Breast epithelium (tissue), 4 donors: Measurements from ENCODE around the gene NR2C2. TPM values are rescaled to one million over a fixed set of nuclear protein-coding genes. Genes with fewer than 3 reads are reported as not detected.
"Not testable (repeated sequence)": the region's sequence is repeated elsewhere in the genome, so short reads cannot be mapped to it uniquely, and the experiment has no call there.

Source experiments
- DNase-seq, 2 donors: peaks; one replicate each; pipeline ENCODE4 v3.0.0-alpha.2; 2019; ENCODE audit warnings: low spot score in 2 of 2
- H3K27ac ChIP-seq, 2 donors: fragments of 200-600 bp; sonication (generic) in 1 of 2; one replicate each; pipeline ENCODE4 v1.5.1; 2016 to 2019; ENCODE audit warnings: mild to moderate bottlenecking in 1 of 2
- H3K27me3 ChIP-seq, 2 donors: fragments of 200-600 bp; sonication (generic) in 1 of 2; one replicate each; pipeline versions ENCODE4 v1.5.1 to v1.6.0; 2017 to 2019; ENCODE audit warnings: control low read depth in 1 of 2, mild to moderate bottlenecking in 1 of 2
- H3K36me3 ChIP-seq: fragments of 200-600 bp; one replicate; pipeline ENCODE4 v1.5.1; 2019
- H3K4me1 ChIP-seq, 2 donors: fragments of 200-600 bp; sonication (generic); one replicate each; pipeline ENCODE4 v1.5.1; 2016 to 2019; ENCODE audit warnings: control low read depth in 1 of 2
- H3K4me3 ChIP-seq, 3 donors: fragments of 200-600 bp; sonication (generic); 1 replicate in 2 of 3; 2 replicates in 1 of 3; pipeline ENCODE4 v1.5.1; 2016 to 2019; ENCODE audit warnings: mild to moderate bottlenecking in 3 of 3, moderate library complexity in 2 of 3
- H3K9me3 ChIP-seq, 2 donors: fragments of 200-600 bp; sonication (generic) in 1 of 2; one replicate each; pipeline ENCODE4 v1.5.1; 2016 to 2019; ENCODE audit warnings: control low read depth in 1 of 2
- POLR2A ChIP-seq: fragments of 450-650 bp; IDR thresholded peaks from one replicate; pipeline ENCODE4 v1.6.1; 2016; ENCODE audit warnings: antibody characterized with exemption, mild to moderate bottlenecking, moderate library complexity
- POLR2AphosphoS5 ChIP-seq, 3 donors: sonication (generic); formaldehyde crosslinking; IDR thresholded peaks; one replicate each; pipeline ENCODE4 v1.6.1; 2017; ENCODE audit warnings: antibody characterized with exemption in 3 of 3
- intact Hi-C: fragments of 100-400 bp; cut with DNase I; formaldehyde crosslinking; loops from one replicate; pipeline ENCODE4 v1.15.1; 2023; ENCODE audit warnings: low total_unique reads
- total RNA-seq, 3 donors: library from RNA; depleted of rRNA; stranded (reverse); fragments of >200 nt; gene quantifications; one replicate each; pipeline ENCODE4 v1.1.0, GENCODE V29; 2016
- TF ChIP-seq, protein P1 (sequence below), 3 donors: fragments of 450-650 bp; IDR thresholded peaks; one replicate each; pipeline ENCODE4 v1.5.1; 2016 to 2017; ENCODE audit warnings: antibody characterized with exemption in 3 of 3, mild to moderate bottlenecking in 3 of 3, moderate library complexity in 3 of 3

Gene NR2C2
- total RNA-seq, 3 donors from 2014 or later, result 41.9 to 71.0 (median 52.8) TPM

GRCh38 chr3:14991818-14992612, 44.6 kb downstream of the NR2C2 start:
- Histone ChIP-seq H3K4me3 (no peak overlapping the region), H3K9me3 (no peaks in the 10 kb centered on the region), H3K36me3 (no peaks in the 10 kb centered on the region), H3K27ac (no peak overlapping the region), H3K4me1 (peaks cover 0 to 12% of the 10 kb centered on the region in 2 donors), H3K27me3 (no peaks in the 10 kb centered on the region)
- intact Hi-C loops, result no loop called here
- TF ChIP-seq, protein P1, sequence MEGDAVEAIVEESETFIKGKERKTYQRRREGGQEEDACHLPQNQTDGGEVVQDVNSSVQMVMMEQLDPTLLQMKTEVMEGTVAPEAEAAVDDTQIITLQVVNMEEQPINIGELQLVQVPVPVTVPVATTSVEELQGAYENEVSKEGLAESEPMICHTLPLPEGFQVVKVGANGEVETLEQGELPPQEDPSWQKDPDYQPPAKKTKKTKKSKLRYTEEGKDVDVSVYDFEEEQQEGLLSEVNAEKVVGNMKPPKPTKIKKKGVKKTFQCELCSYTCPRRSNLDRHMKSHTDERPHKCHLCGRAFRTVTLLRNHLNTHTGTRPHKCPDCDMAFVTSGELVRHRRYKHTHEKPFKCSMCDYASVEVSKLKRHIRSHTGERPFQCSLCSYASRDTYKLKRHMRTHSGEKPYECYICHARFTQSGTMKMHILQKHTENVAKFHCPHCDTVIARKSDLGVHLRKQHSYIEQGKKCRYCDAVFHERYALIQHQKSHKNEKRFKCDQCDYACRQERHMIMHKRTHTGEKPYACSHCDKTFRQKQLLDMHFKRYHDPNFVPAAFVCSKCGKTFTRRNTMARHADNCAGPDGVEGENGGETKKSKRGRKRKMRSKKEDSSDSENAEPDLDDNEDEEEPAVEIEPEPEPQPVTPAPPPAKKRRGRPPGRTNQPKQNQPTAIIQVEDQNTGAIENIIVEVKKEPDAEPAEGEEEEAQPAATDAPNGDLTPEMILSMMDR (IDR thresholded peaks at IDR 0.05), result no peak
- no peak for DNase-seq

DNA sequence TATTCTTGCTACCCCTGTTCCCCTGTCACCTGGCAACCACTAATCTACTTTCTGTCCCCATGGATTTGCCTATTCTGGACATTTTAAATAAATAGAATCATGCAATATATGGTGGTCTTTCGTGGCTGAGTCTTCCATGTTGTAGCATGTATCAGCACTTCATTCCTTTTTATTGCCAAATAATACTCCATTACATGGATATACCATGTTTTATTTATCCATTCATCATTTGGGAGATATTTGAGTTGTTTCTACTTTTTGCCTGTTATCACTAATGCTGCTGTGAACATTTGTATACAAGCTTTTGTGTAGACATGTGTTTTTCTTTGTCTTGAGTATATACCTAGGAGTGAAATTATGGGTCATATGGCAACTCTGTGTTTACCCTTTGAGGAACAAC, 50.6 kb downstream of the NR2C2 start:
- no peak overlapping the region for H3K4me3 ChIP-seq
- intact Hi-C loops, result no loop called here
- DNase-seq, result no peak

GRCh38 chr3:14999182-14999581, 51.8 kb downstream of the NR2C2 start:
- H3K36me3 ChIP-seq, DNase-seq, H3K9me3 ChIP-seq: not testable (repeated sequence)

More for the DNA sequence above, 50.6 kb downstream of the NR2C2 start:
- Histone ChIP-seq H3K9me3 (no peaks in the 10 kb centered on the region), H3K36me3 (no peaks in the 10 kb centered on the region), H3K27ac (no peak overlapping the region), H3K27me3 (no peaks in the 10 kb centered on the region), H3K4me1 (no peaks in the 10 kb centered on the region)
- TF ChIP-seq POLR2A, result no peak
- no peak for TF ChIP-seq POLR2AphosphoS5 (IDR thresholded peaks at IDR 0.05)
- TF ChIP-seq, protein P1 (IDR thresholded peaks at IDR 0.05), result no peak

DNA sequence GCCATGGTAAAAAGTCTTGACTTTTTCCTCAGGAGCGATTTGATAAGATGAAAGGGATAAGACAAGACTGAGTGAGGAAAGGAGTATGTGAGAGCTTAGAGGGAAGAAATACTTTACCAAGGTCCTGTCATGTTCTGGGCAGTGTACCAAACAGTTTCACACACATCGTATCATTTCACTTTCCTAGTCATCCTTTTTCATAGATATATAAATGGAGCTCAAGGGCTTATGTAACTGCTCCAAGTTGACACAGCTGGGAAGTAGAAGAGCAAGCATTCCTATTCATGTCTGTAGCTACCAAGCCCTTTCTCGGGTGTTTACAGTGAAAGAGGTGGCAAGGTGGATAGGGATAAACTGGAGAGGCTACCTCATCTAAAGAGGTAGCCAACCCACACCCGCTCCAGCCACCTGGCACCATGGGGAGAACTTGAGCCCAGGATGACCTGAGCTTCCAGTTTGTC, 60.3 kb downstream of the NR2C2 start:
- intact Hi-C loops, result no loop called here
- TF ChIP-seq, protein P1 (IDR thresholded peaks at IDR 0.05), result no peak
- TF ChIP-seq POLR2AphosphoS5 (IDR thresholded peaks at IDR 0.05) (no peak), POLR2A (no peak)
- no peaks in the 10 kb centered on the region for H3K9me3 ChIP-seq
- no peaks in the 10 kb centered on the region for H3K4me1 ChIP-seq
- no peak overlapping the region for H3K4me3 ChIP-seq
- no peaks in the 10 kb centered on the region for H3K27me3 ChIP-seq
- no peak overlapping the region for H3K27ac ChIP-seq
- no peak for DNase-seq
- no peaks in the 10 kb centered on the region for H3K36me3 ChIP-seq

More at GRCh38 chr3:14999182-14999581, 51.8 kb downstream of the NR2C2 start:
- H3K27ac ChIP-seq, H3K27me3 ChIP-seq, intact Hi-C loops, H3K4me3 ChIP-seq, H3K4me1 ChIP-seq: not testable (repeated sequence)

DNA sequence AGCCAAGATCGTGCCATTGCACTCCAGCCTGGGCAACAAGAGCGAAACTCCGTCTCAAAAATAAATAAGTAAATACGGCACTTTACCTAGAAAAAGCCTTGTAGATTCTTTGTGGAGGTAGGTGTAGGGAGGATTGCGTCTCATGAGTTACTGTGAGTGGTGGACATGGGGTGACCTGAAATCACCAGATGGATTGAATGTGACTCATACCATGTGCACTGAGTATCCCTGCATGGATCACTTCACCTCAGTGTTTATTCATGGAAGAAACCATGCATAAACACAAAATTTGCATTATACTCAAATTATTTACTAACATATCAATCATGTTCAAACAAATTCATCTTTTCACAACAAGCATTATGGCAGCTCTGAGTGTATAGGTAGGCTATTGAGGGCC, 61.8 kb downstream of the NR2C2 start:
- DNase-seq, result no peak
- intact Hi-C loops, result no loop called here
- Histone ChIP-seq H3K4me3 (no peak overlapping the region), H3K4me1 (no peaks in the 10 kb centered on the region), H3K27me3 (no peaks in the 10 kb centered on the region), H3K27ac (no peak overlapping the region), H3K9me3 (no peaks in the 10 kb centered on the region), H3K36me3 (no peaks in the 10 kb centered on the region)
- TF ChIP-seq POLR2A (no peak), POLR2AphosphoS5 (IDR thresholded peaks at IDR 0.05) (no peak)
- TF ChIP-seq, protein P1 (IDR thresholded peaks at IDR 0.05), result no peak
